ENCODE data around the gene CABCOCO1. TPM values are rescaled to one million over a fixed set of nuclear protein-coding genes. Genes with fewer than 3 reads are reported as not detected.
A peak's percentile ranks its signal among the peaks of the same experiment; 100 is the strongest.

CABCOCO1 gene
- total and polyA plus RNA-seq, 9 of the 15 experiments (the other 6 are each of a cell fraction or from before 2014, with no cell fraction given) = 0.04 TPM; not detected in 8

DNA sequence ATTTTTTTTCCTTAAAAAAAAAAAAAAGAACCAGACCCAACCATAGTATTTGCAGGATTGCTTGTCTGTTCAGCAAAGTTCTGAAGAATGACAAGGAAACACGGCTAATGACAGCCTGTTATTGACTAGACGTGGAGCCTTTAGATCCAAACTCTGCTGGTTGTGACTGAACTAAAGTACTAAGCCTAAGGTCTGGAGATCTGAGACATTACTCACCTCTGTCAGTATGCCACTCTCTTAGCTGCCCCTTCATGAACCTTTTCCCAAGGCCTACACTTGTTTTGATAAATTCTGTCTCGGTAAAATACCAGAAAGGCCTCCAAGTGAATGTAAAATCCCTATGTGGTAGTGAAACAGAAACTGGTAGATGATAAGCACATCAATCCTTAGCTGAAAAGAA lies 101.0 kb downstream of the CABCOCO1 start:
- intact Hi-C loops (cut with micrococcal nuclease) (no loop called here), in situ Hi-C loops (cut with MboI) (loop anchor here (25.0 kb wide), 1 partner anchor 1349 kb away; no protein-coding TSS in a partner anchor)
- peak overlapping the region; percentile 71 for H3K4me2 ChIP-seq (ENCODE audit: insufficient read depth, low read length)
- peak overlapping the region; percentile 86 for H3K27ac ChIP-seq (ENCODE audit: extremely low read depth, low read depth, low read length)
- no peaks in the 10 kb centered on the region; the same call in 1 of the 2 replicates for H3K9me3 ChIP-seq (replicated peaks; ENCODE audit: control insufficient read depth, insufficient read depth, low read depth, low read length)
- DNase-seq (ENCODE audit: extremely low read depth in 1 of 4, low spot score in 3 of 4) (peak in 1 of 4 experiments; percentile 55), ATAC-seq (peak; percentile 37), FAIRE-seq (peak; percentile 74)
- H3K27me3 ChIP-seq (ENCODE audit: control insufficient read depth in 2 of 2, insufficient read depth in 2 of 2, low read length in 2 of 2) = no peaks in the 10 kb centered on the region; a peak in 1 of 5 replicates
- H3K9ac ChIP-seq (ENCODE audit: insufficient read depth in 1 of 2, low read depth in 2 of 2, low read length in 2 of 2) = peak overlapping the region in 1 of 2 experiments; percentile 72; a peak in 2 of 4 replicates
- no TSS peak for BruUV-seq (replicated peaks)
- CTCF ChIA-PET (ENCODE audit: low intra/inter-chr PET ratio) = interaction anchor here (0.7 kb wide), 1 partner anchor 20 kb away, joined by 4 read pairs; no protein-coding TSS in a partner anchor
- no peak overlapping the region; the same call in 1 of the 2 replicates for H3K4me3 ChIP-seq
- 7% methylated on average over 3 of the region's 3 CpGs for WGBS (ENCODE audit: insufficient coverage, low coverage, missing lambda C conversion rate)
- peaks cover 0 to 74% of the 10 kb centered on the region in 2 experiments; a peak in 4 of 5 replicates for H3K4me1 ChIP-seq (replicated peaks in 1 of 2; ENCODE audit: control insufficient read depth in 2 of 2, insufficient read depth in 2 of 2, low read length in 2 of 2)
- no peaks in the 10 kb centered on the region for H3K9me1 ChIP-seq (ENCODE audit: control insufficient read depth, insufficient read depth, low read length)
- H3K36me3 ChIP-seq (ENCODE audit: control insufficient read depth, insufficient read depth, low read length) = no peaks in the 10 kb centered on the region; the same call in 2 of the 3 replicates
- peaks cover 26% of the 10 kb centered on the region; the same call in 1 of the 3 replicates for H3K79me2 ChIP-seq (ENCODE audit: control insufficient read depth, insufficient read depth, low read length)
- H4K20me1 ChIP-seq (replicated peaks; ENCODE audit: control insufficient read depth, insufficient read depth, low read length) = no peaks in the 10 kb centered on the region
- POLR2A ChIA-PET = interaction anchor here (1.5 to 7.2 kb wide), 3 partner anchors 9 to 18 kb away, joined by 4 to 80 read pairs (median 43); no protein-coding TSS in a partner anchor
- H2AFZ ChIP-seq (ENCODE audit: low read depth, low read length) = peak overlapping the region; percentile 80
- TF ChIP-seq TEAD2 (tag; IDR thresholded peaks at IDR 0.05) = peak; percentile 16; the same call in 1 of the 2 replicates
- TF ChIP-seq, protein P1, sequence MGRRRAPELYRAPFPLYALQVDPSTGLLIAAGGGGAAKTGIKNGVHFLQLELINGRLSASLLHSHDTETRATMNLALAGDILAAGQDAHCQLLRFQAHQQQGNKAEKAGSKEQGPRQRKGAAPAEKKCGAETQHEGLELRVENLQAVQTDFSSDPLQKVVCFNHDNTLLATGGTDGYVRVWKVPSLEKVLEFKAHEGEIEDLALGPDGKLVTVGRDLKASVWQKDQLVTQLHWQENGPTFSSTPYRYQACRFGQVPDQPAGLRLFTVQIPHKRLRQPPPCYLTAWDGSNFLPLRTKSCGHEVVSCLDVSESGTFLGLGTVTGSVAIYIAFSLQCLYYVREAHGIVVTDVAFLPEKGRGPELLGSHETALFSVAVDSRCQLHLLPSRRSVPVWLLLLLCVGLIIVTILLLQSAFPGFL (CRISPR knock-in tag; IDR thresholded peaks at IDR 0.05) = no peak
- TF ChIP-seq, protein P2, sequence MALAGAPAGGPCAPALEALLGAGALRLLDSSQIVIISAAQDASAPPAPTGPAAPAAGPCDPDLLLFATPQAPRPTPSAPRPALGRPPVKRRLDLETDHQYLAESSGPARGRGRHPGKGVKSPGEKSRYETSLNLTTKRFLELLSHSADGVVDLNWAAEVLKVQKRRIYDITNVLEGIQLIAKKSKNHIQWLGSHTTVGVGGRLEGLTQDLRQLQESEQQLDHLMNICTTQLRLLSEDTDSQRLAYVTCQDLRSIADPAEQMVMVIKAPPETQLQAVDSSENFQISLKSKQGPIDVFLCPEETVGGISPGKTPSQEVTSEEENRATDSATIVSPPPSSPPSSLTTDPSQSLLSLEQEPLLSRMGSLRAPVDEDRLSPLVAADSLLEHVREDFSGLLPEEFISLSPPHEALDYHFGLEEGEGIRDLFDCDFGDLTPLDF (CRISPR knock-in tag; IDR thresholded peaks at IDR 0.05) = no peak
- TF ChIP-seq MEIS2 (IDR thresholded peaks at IDR 0.05; ENCODE audit: partially characterized antibody) = peak; percentile 17
- TF ChIP-seq, protein P3, sequence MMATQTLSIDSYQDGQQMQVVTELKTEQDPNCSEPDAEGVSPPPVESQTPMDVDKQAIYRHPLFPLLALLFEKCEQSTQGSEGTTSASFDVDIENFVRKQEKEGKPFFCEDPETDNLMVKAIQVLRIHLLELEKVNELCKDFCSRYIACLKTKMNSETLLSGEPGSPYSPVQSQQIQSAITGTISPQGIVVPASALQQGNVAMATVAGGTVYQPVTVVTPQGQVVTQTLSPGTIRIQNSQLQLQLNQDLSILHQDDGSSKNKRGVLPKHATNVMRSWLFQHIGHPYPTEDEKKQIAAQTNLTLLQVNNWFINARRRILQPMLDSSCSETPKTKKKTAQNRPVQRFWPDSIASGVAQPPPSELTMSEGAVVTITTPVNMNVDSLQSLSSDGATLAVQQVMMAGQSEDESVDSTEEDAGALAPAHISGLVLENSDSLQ (IDR thresholded peaks at IDR 0.05) = peak; percentile 38
- TF ChIP-seq SMAD4 (CRISPR knock-in tag; conservative IDR thresholded peaks at IDR 0.05) = 0 out of 2 replicates have a peak, but pooled peaks have one; percentile 36
- TF ChIP-seq DMBX1 (CRISPR knock-in tag; IDR thresholded peaks at IDR 0.05; ENCODE audit: borderline replicate concordance) = peak; percentile 62; the same call in 1 of the 2 replicates
- TF ChIP-seq, protein P4, sequence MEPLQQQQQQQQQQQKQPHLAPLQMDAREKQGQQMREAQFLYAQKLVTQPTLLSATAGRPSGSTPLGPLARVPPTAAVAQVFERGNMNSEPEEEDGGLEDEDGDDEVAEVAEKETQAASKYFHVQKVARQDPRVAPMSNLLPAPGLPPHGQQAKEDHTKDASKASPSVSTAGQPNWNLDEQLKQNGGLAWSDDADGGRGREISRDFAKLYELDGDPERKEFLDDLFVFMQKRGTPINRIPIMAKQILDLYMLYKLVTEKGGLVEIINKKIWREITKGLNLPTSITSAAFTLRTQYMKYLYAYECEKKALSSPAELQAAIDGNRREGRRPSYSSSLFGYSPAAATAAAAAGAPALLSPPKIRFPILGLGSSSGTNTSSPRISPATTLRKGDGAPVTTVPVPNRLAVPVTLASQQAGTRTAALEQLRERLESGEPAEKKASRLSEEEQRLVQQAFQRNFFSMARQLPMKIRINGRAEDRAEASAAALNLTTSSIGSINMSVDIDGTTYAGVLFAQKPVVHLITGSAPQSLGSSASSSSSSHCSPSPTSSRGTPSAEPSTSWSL (CRISPR knock-in tag; IDR thresholded peaks at IDR 0.05; ENCODE audit: borderline replicate concordance) = no peak
- no peak for TF ChIP-seq TARDBP (IDR thresholded peaks at IDR 0.05)
- TF ChIP-seq, protein P5, sequence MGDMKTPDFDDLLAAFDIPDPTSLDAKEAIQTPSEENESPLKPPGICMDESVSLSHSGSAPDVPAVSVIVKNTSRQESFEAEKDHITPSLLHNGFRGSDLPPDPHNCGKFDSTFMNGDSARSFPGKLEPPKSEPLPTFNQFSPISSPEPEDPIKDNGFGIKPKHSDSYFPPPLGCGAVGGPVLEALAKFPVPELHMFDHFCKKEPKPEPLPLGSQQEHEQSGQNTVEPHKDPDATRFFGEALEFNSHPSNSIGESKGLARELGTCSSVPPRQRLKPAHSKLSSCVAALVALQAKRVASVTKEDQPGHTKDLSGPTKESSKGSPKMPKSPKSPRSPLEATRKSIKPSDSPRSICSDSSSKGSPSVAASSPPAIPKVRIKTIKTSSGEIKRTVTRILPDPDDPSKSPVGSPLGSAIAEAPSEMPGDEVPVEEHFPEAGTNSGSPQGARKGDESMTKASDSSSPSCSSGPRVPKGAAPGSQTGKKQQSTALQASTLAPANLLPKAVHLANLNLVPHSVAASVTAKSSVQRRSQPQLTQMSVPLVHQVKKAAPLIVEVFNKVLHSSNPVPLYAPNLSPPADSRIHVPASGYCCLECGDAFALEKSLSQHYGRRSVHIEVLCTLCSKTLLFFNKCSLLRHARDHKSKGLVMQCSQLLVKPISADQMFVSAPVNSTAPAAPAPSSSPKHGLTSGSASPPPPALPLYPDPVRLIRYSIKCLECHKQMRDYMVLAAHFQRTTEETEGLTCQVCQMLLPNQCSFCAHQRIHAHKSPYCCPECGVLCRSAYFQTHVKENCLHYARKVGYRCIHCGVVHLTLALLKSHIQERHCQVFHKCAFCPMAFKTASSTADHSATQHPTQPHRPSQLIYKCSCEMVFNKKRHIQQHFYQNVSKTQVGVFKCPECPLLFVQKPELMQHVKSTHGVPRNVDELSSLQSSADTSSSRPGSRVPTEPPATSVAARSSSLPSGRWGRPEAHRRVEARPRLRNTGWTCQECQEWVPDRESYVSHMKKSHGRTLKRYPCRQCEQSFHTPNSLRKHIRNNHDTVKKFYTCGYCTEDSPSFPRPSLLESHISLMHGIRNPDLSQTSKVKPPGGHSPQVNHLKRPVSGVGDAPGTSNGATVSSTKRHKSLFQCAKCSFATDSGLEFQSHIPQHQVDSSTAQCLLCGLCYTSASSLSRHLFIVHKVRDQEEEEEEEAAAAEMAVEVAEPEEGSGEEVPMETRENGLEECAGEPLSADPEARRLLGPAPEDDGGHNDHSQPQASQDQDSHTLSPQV (IDR thresholded peaks at IDR 0.05) = peak; percentile 70
- TF ChIP-seq ILK (tag; IDR thresholded peaks at IDR 0.05; ENCODE audit: borderline replicate concordance, low read depth) = 0 out of 2 replicates have a peak, but pooled peaks have one; percentile 33
- peak; percentile 42 for TF ChIP-seq CXXC5 (CRISPR knock-in tag; IDR thresholded peaks at IDR 0.05)

Measured in K562 (cell line).